ENCODE measurements around the gene PRSS38. TPM values are rescaled to one million over a fixed set of nuclear protein-coding genes. Genes with fewer than 3 reads are reported as not detected.

The PRSS38 gene
- not detected for polyA plus RNA-seq

GRCh38 chr1:227815468-227816409, at the start of gene PRSS38:
Gene PRSS38 (plus strand): TSS chr1:227815675. CDS start chr1:227815717, 42 bp downstream.
- no peak within 1 kb of the TSS for H3K27ac ChIP-seq (ENCODE audit: low read depth in 2 of 2, low read length in 1 of 2)
- H3K4me1 ChIP-seq (ENCODE audit: control insufficient read depth in 2 of 2, insufficient read depth in 2 of 2, low read length in 1 of 2), result no peaks in the 10 kb centered on the region
- H3K9me3 ChIP-seq (ENCODE audit: control insufficient read depth in 2 of 2, insufficient read depth in 1 of 2, low read depth in 1 of 2, low read length in 1 of 2), result peaks cover 6 to 15% of the 10 kb centered on the region in 2 donors
- no peaks in the 10 kb centered on the region for H3K36me3 ChIP-seq (ENCODE audit: control insufficient read depth in 2 of 2, insufficient read depth in 2 of 2, low read length in 1 of 2)
- no peak within 1 kb of the TSS for H3K4me3 ChIP-seq (ENCODE audit: low read depth in 1 of 2, low read length in 2 of 2)
- 91 to 96% methylated on average over 41 to 44 of the region's 44 CpGs for WGBS, 2 donors
- no peaks in the 10 kb centered on the region for H3K27me3 ChIP-seq (ENCODE audit: control insufficient read depth in 1 of 2, insufficient read depth in 2 of 2, low read length in 2 of 2)

GRCh38 chr1:227766015-227766634, 49.4 kb upstream of the PRSS38 start:
- Histone ChIP-seq H3K36me3 (ENCODE audit: control insufficient read depth in 2 of 2, insufficient read depth in 2 of 2, low read length in 1 of 2) (peaks cover 4 to 35% of the 10 kb centered on the region in 2 donors), H3K9me3 (ENCODE audit: control insufficient read depth in 2 of 2, insufficient read depth in 1 of 2, low read depth in 1 of 2, low read length in 1 of 2) (no peaks in the 10 kb centered on the region), H3K27ac (ENCODE audit: low read depth in 2 of 2, low read length in 1 of 2) (no peak overlapping the region), H3K4me3 (ENCODE audit: low read depth in 1 of 2, low read length in 2 of 2) (no peak overlapping the region), H3K4me1 (ENCODE audit: control insufficient read depth in 2 of 2, insufficient read depth in 2 of 2, low read length in 1 of 2) (peaks cover 8 to 26% of the 10 kb centered on the region in 2 donors), H3K27me3 (ENCODE audit: control insufficient read depth in 1 of 2, insufficient read depth in 2 of 2, low read length in 2 of 2) (no peaks in the 10 kb centered on the region)
- 55 to 74% methylated on average over 17 of the region's 17 CpGs for WGBS, 2 donors

GRCh38 chr1:227766653-227767277, 48.7 kb upstream of the PRSS38 start:
- H3K27me3 ChIP-seq (ENCODE audit: control insufficient read depth in 1 of 2, insufficient read depth in 2 of 2, low read length in 2 of 2), result no peaks in the 10 kb centered on the region
- peaks cover 4 to 33% of the 10 kb centered on the region in 2 donors for H3K36me3 ChIP-seq (ENCODE audit: control insufficient read depth in 2 of 2, insufficient read depth in 2 of 2, low read length in 1 of 2)

GRCh38 chr1:227767401-227768124, 47.9 kb upstream of the PRSS38 start:
- Histone ChIP-seq H3K27ac (ENCODE audit: low read depth in 2 of 2, low read length in 1 of 2) (no peak overlapping the region), H3K27me3 (ENCODE audit: control insufficient read depth in 1 of 2, insufficient read depth in 2 of 2, low read length in 2 of 2) (no peaks in the 10 kb centered on the region), H3K4me3 (ENCODE audit: low read depth in 1 of 2, low read length in 2 of 2) (no peak overlapping the region), H3K9me3 (ENCODE audit: control insufficient read depth in 2 of 2, insufficient read depth in 1 of 2, low read depth in 1 of 2, low read length in 1 of 2) (no peaks in the 10 kb centered on the region), H3K4me1 (ENCODE audit: control insufficient read depth in 2 of 2, insufficient read depth in 2 of 2, low read length in 1 of 2) (peaks cover 8 to 17% of the 10 kb centered on the region in 2 donors), H3K36me3 (ENCODE audit: control insufficient read depth in 2 of 2, insufficient read depth in 2 of 2, low read length in 1 of 2) (peaks cover 4 to 31% of the 10 kb centered on the region in 2 donors)
- WGBS, 2 donors, result 91% methylated on average over 6 of the region's 6 CpGs

More at GRCh38 chr1:227766653-227767277, 48.7 kb upstream of the PRSS38 start:
- no peak overlapping the region for H3K27ac ChIP-seq (ENCODE audit: low read depth in 2 of 2, low read length in 1 of 2)
- H3K4me3 ChIP-seq (ENCODE audit: low read depth in 1 of 2, low read length in 2 of 2), result no peak overlapping the region
- WGBS, 2 donors, result 80% methylated on average over 19 of the region's 19 CpGs
- no peaks in the 10 kb centered on the region for H3K9me3 ChIP-seq (ENCODE audit: control insufficient read depth in 2 of 2, insufficient read depth in 1 of 2, low read depth in 1 of 2, low read length in 1 of 2)
- peaks cover 8 to 22% of the 10 kb centered on the region in 2 donors for H3K4me1 ChIP-seq (ENCODE audit: control insufficient read depth in 2 of 2, insufficient read depth in 2 of 2, low read length in 1 of 2)

- H3K36me3 ChIP-seq (ENCODE audit: control insufficient read depth in 2 of 2, insufficient read depth in 2 of 2, low read length in 1 of 2), result peaks cover 4 to 31% of the 10 kb centered on the region in 2 donors
- 91 to 92% methylated on average over 7 of the region's 7 CpGs for WGBS, 2 donors
- peaks cover 8 to 17% of the 10 kb centered on the region in 2 donors for H3K4me1 ChIP-seq (ENCODE audit: control insufficient read depth in 2 of 2, insufficient read depth in 2 of 2, low read length in 1 of 2)
- no peaks in the 10 kb centered on the region for H3K27me3 ChIP-seq (ENCODE audit: control insufficient read depth in 1 of 2, insufficient read depth in 2 of 2, low read length in 2 of 2)
- no peak overlapping the region for H3K27ac ChIP-seq (ENCODE audit: low read depth in 2 of 2, low read length in 1 of 2)
- H3K9me3 ChIP-seq (ENCODE audit: control insufficient read depth in 2 of 2, insufficient read depth in 1 of 2, low read depth in 1 of 2, low read length in 1 of 2), result no peaks in the 10 kb centered on the region
- no peak overlapping the region for H3K4me3 ChIP-seq (ENCODE audit: low read depth in 1 of 2, low read length in 2 of 2)
Observed at GRCh38 chr1:227768125-227768439, 47.4 kb upstream of the PRSS38 start.

GRCh38 chr1:227768640-227769039, 46.8 kb upstream of the PRSS38 start:
- 92 to 94% methylated on average over 6 of the region's 6 CpGs for WGBS, 2 donors
- Histone ChIP-seq H3K9me3 (ENCODE audit: control insufficient read depth in 2 of 2, insufficient read depth in 1 of 2, low read depth in 1 of 2, low read length in 1 of 2) (no peaks in the 10 kb centered on the region), H3K36me3 (ENCODE audit: control insufficient read depth in 2 of 2, insufficient read depth in 2 of 2, low read length in 1 of 2) (peaks cover 4 to 33% of the 10 kb centered on the region in 2 donors), H3K4me3 (ENCODE audit: low read depth in 1 of 2, low read length in 2 of 2) (no peak overlapping the region), H3K27me3 (ENCODE audit: control insufficient read depth in 1 of 2, insufficient read depth in 2 of 2, low read length in 2 of 2) (no peaks in the 10 kb centered on the region), H3K4me1 (ENCODE audit: control insufficient read depth in 2 of 2, insufficient read depth in 2 of 2, low read length in 1 of 2) (peaks cover 5 to 12% of the 10 kb centered on the region in 2 donors), H3K27ac (ENCODE audit: low read depth in 2 of 2, low read length in 1 of 2) (no peak overlapping the region)

GRCh38 chr1:227769047-227769935, 46.2 kb upstream of the PRSS38 start:
- Histone ChIP-seq H3K4me1 (ENCODE audit: control insufficient read depth in 2 of 2, insufficient read depth in 2 of 2, low read length in 1 of 2) (peaks cover 0 to 7% of the 10 kb centered on the region in 2 donors), H3K9me3 (ENCODE audit: control insufficient read depth in 2 of 2, insufficient read depth in 1 of 2, low read depth in 1 of 2, low read length in 1 of 2) (no peaks in the 10 kb centered on the region), H3K36me3 (ENCODE audit: control insufficient read depth in 2 of 2, insufficient read depth in 2 of 2, low read length in 1 of 2) (peaks cover 6 to 33% of the 10 kb centered on the region in 2 donors), H3K27ac (ENCODE audit: low read depth in 2 of 2, low read length in 1 of 2) (no peak overlapping the region), H3K27me3 (ENCODE audit: control insufficient read depth in 1 of 2, insufficient read depth in 2 of 2, low read length in 2 of 2) (no peaks in the 10 kb centered on the region), H3K4me3 (ENCODE audit: low read depth in 1 of 2, low read length in 2 of 2) (no peak overlapping the region)
- WGBS, 2 donors, result 93% methylated on average over 20 of the region's 20 CpGs

GRCh38 chr1:227769936-227770494, 45.5 kb upstream of the PRSS38 start:
- Histone ChIP-seq H3K9me3 (ENCODE audit: control insufficient read depth in 2 of 2, insufficient read depth in 1 of 2, low read depth in 1 of 2, low read length in 1 of 2) (no peaks in the 10 kb centered on the region), H3K36me3 (ENCODE audit: control insufficient read depth in 2 of 2, insufficient read depth in 2 of 2, low read length in 1 of 2) (peaks cover 7 to 33% of the 10 kb centered on the region in 2 donors), H3K4me1 (ENCODE audit: control insufficient read depth in 2 of 2, insufficient read depth in 2 of 2, low read length in 1 of 2) (peaks cover 0 to 6% of the 10 kb centered on the region in 2 donors), H3K27ac (ENCODE audit: low read depth in 2 of 2, low read length in 1 of 2) (no peak overlapping the region), H3K4me3 (ENCODE audit: low read depth in 1 of 2, low read length in 2 of 2) (no peak overlapping the region), H3K27me3 (ENCODE audit: control insufficient read depth in 1 of 2, insufficient read depth in 2 of 2, low read length in 2 of 2) (no peaks in the 10 kb centered on the region)
- 91 to 94% methylated on average over 15 of the region's 15 CpGs for WGBS, 2 donors

All from esophagus (tissue), 2 donors.